ENCODE results near the gene ST3GAL3. TPM values are rescaled to one million over a fixed set of nuclear protein-coding genes. Genes with fewer than 3 reads are reported as not detected.

ST3GAL3 gene
- total and polyA plus RNA-seq, 2 donors (not counting 3 experiments of a cell fraction or from before 2014, with no cell fraction given), result 14.3 to 35.8 TPM

GRCh38 chr1:43688109-43688387 lies 19.3 kb upstream of the ST3GAL3 start:
- H4K20me1 ChIP-seq (replicated peaks; ENCODE audit: control insufficient read depth, extremely low read depth, insufficient read depth, low read length), result no peaks in the 10 kb centered on the region
- intact Hi-C loops (cut with micrococcal nuclease), result no loop called here
- CTCF ChIA-PET, result interaction anchor here (0.5 to 2.7 kb wide), 9 partner anchors 19 to 360 kb away, joined by 3 to 19 read pairs (median 5); partner anchors contain the start of genes KDM4A and ST3GAL3
- peaks cover 18% of the 10 kb centered on the region for H3K4me1 ChIP-seq (ENCODE audit: control insufficient read depth, extremely low read depth, insufficient read depth, low read length)
- dilution Hi-C loops (cut with MboI; ENCODE audit: extremely low pct_ligation_motif_present, low sequenced_read_pairs), result no loop called here
- H3K9ac ChIP-seq (replicated peaks; ENCODE audit: extremely low read depth, insufficient read depth, low read length), result no peak overlapping the region
- no peak for TF ChIP-seq CTCF (IDR thresholded peaks at IDR 0.05; ENCODE audit: extremely low read depth in 1 of 2, insufficient read depth in 1 of 2, low read depth in 1 of 2, low read length in 2 of 2)
- H3K4me2 ChIP-seq (ENCODE audit: insufficient read depth, low read length), result no peak overlapping the region
- no peaks in the 10 kb centered on the region for H3K27me3 ChIP-seq (ENCODE audit: control insufficient read depth in 2 of 2, insufficient read depth in 2 of 2, low read length in 2 of 2)
- no peaks in the 10 kb centered on the region for H3K9me3 ChIP-seq (replicated peaks; ENCODE audit: control insufficient read depth, insufficient read depth, low read length)
- POLR2A ChIA-PET, result interaction anchor here (1.5 to 2.1 kb wide), 2 partner anchors 19 to 38 kb away, joined by 6 to 8 read pairs; partner anchors contain the start of genes KDM4A and ST3GAL3
- no peaks in the 10 kb centered on the region for H3K79me2 ChIP-seq (ENCODE audit: control insufficient read depth, insufficient read depth, low read length)
- H3K9me1 ChIP-seq (replicated peaks; ENCODE audit: control insufficient read depth, extremely low read depth, insufficient read depth, low read length), result no peaks in the 10 kb centered on the region
- DNase-seq (ENCODE audit: low read depth, low spot score) (no peak), FAIRE-seq (no peak)
- H3K36me3 ChIP-seq (ENCODE audit: control insufficient read depth in 2 of 2, extremely low read depth in 1 of 2, insufficient read depth in 2 of 2, low read length in 2 of 2), result peaks cover 36 to 71% of the 10 kb centered on the region in 2 experiments
- no peak overlapping the region for H3K4me3 ChIP-seq (replicated peaks in 1 of 3; ENCODE audit: insufficient read depth in 1 of 3, low read depth in 1 of 3, low read length in 3 of 3)
- peak overlapping the region; percentile 2 for H3K27ac ChIP-seq (ENCODE audit: insufficient read depth, low read depth, low read length)
- BruUV-seq (replicated peaks), result no TSS peak
- H2AFZ ChIP-seq (ENCODE audit: low read depth, low read length), result no peak overlapping the region

- BruUV-seq (replicated peaks), result no TSS peak
- H2AFZ ChIP-seq (ENCODE audit: low read depth, low read length), result no peak overlapping the region
- peak; percentile 64 for DNase-seq (ENCODE audit: low read depth, low spot score)
- FAIRE-seq, result peak; percentile 91
- no peaks in the 10 kb centered on the region for H3K9me3 ChIP-seq (replicated peaks; ENCODE audit: control insufficient read depth, insufficient read depth, low read length)
- ChIA-PET CTCF (interaction anchor here (1.1 to 2.7 kb wide), 9 partner anchors 18 to 360 kb away, joined by 3 to 19 read pairs (median 5); partner anchors contain the start of genes KDM4A and ST3GAL3), POLR2A (interaction anchor here (1.5 to 2.1 kb wide), 2 partner anchors 18 to 38 kb away, joined by 6 to 8 read pairs; partner anchors contain the start of genes KDM4A and ST3GAL3)
- H3K27ac ChIP-seq (ENCODE audit: insufficient read depth, low read depth, low read length), result peak overlapping the region; percentile 2
- no peak overlapping the region for H3K9ac ChIP-seq (replicated peaks; ENCODE audit: extremely low read depth, insufficient read depth, low read length)
- no peak overlapping the region for H3K4me2 ChIP-seq (ENCODE audit: insufficient read depth, low read length)
- peak; percentile 30 for TF ChIP-seq POLR2AphosphoS5 (IDR thresholded peaks at IDR 0.05; ENCODE audit: insufficient read depth, low read depth, low read length)
- no peak for TF ChIP-seq MAX (IDR thresholded peaks at IDR 0.05; ENCODE audit: insufficient read depth, insufficient read length)
- no peaks in the 10 kb centered on the region for H3K79me2 ChIP-seq (ENCODE audit: control insufficient read depth, insufficient read depth, low read length)
- H4K20me1 ChIP-seq (replicated peaks; ENCODE audit: control insufficient read depth, extremely low read depth, insufficient read depth, low read length), result no peaks in the 10 kb centered on the region
- dilution Hi-C loops (cut with MboI; ENCODE audit: extremely low pct_ligation_motif_present, low sequenced_read_pairs), result no loop called here
- H3K4me1 ChIP-seq (ENCODE audit: control insufficient read depth, extremely low read depth, insufficient read depth, low read length), result peaks cover 18% of the 10 kb centered on the region
- H3K4me3 ChIP-seq (replicated peaks in 1 of 3; ENCODE audit: insufficient read depth in 1 of 3, low read depth in 1 of 3, low read length in 3 of 3), result no peak overlapping the region
- intact Hi-C loops (cut with micrococcal nuclease), result no loop called here
- peaks cover 34 to 75% of the 10 kb centered on the region in 2 experiments for H3K36me3 ChIP-seq (ENCODE audit: control insufficient read depth in 2 of 2, extremely low read depth in 1 of 2, insufficient read depth in 2 of 2, low read length in 2 of 2)
- no peaks in the 10 kb centered on the region for H3K9me1 ChIP-seq (replicated peaks; ENCODE audit: control insufficient read depth, extremely low read depth, insufficient read depth, low read length)
- no peaks in the 10 kb centered on the region for H3K27me3 ChIP-seq (ENCODE audit: control insufficient read depth in 2 of 2, insufficient read depth in 2 of 2, low read length in 2 of 2)
Observed at GRCh38 chr1:43688594-43689000, 18.7 kb upstream of the ST3GAL3 start.
